HG02840 (cell line): ENCODE measurements around the gene POU3F2.

Source experiments
- ATAC-seq: cut with Tn5 transposase; IDR thresholded peaks from one replicate; pipeline ENCODE4 v1.9.1; 2021; ENCODE audit warnings: mild to moderate bottlenecking, moderate library complexity, moderate number of reproducible peaks; ENCODE audit not compliant: unreplicated experiment, low FRiP score

The POU3F2 gene

GRCh38 chr6:98842342-98843180, 8.2 kb downstream of the POU3F2 start:
- ATAC-seq, result no peak

- no peak for ATAC-seq
Observed at GRCh38 chr6:98843271-98844243, 9.2 kb downstream of the POU3F2 start.

GRCh38 chr6:98844244-98845210, 10.2 kb downstream of the POU3F2 start:
- ATAC-seq, result no peak

- no peak for ATAC-seq
Observed at GRCh38 chr6:98845211-98846020, 11.0 kb downstream of the POU3F2 start.

GRCh38 chr6:98846021-98846380, 11.6 kb downstream of the POU3F2 start:
- ATAC-seq, result no peak

- ATAC-seq, result no peak
Observed at GRCh38 chr6:98847416-98847778, 13.0 kb downstream of the POU3F2 start.

- ATAC-seq, result peak; percentile 58
Observed at GRCh38 chr6:98847779-98848538, 13.6 kb downstream of the POU3F2 start.

GRCh38 chr6:98848539-98849242, 14.3 kb downstream of the POU3F2 start:
- ATAC-seq, result no peak

GRCh38 chr6:98864497-98864896, 30.1 kb downstream of the POU3F2 start:
- no peak for ATAC-seq

GRCh38 chr6:98871057-98871456, 36.7 kb downstream of the POU3F2 start:
- ATAC-seq, result no peak

- no peak for ATAC-seq
Observed at GRCh38 chr6:98871821-98872220, 37.4 kb downstream of the POU3F2 start.

- no peak for ATAC-seq
Observed at GRCh38 chr6:98875375-98875774, 41.0 kb downstream of the POU3F2 start.

- no peak for ATAC-seq
Observed at GRCh38 chr6:98877250-98877649, 42.9 kb downstream of the POU3F2 start.

- ATAC-seq, result peak; percentile 86
Observed at GRCh38 chr6:98880486-98880885, 46.1 kb downstream of the POU3F2 start.

- ATAC-seq, result no peak
Observed at GRCh38 chr6:98885330-98885729, 51.0 kb downstream of the POU3F2 start.

GRCh38 chr6:98887650-98888049, 53.3 kb downstream of the POU3F2 start:
- no peak for ATAC-seq
